ENCODE measurements around the gene STK38L.

- no peak for TF ChIP-seq NFIC (IDR thresholded peaks at IDR 0.05; ENCODE audit: low read depth, low read length)
- TF ChIP-seq, protein P1, sequence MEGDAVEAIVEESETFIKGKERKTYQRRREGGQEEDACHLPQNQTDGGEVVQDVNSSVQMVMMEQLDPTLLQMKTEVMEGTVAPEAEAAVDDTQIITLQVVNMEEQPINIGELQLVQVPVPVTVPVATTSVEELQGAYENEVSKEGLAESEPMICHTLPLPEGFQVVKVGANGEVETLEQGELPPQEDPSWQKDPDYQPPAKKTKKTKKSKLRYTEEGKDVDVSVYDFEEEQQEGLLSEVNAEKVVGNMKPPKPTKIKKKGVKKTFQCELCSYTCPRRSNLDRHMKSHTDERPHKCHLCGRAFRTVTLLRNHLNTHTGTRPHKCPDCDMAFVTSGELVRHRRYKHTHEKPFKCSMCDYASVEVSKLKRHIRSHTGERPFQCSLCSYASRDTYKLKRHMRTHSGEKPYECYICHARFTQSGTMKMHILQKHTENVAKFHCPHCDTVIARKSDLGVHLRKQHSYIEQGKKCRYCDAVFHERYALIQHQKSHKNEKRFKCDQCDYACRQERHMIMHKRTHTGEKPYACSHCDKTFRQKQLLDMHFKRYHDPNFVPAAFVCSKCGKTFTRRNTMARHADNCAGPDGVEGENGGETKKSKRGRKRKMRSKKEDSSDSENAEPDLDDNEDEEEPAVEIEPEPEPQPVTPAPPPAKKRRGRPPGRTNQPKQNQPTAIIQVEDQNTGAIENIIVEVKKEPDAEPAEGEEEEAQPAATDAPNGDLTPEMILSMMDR (IDR thresholded peaks at IDR 0.05 in 2 of 3, conservative IDR thresholded peaks at IDR 0.05 in 1 of 3; ENCODE audit: control insufficient read depth in 2 of 3, extremely low read depth in 1 of 3, insufficient read depth in 1 of 3, low read depth in 3 of 3, low read length in 3 of 3), result no peak
Observed at GRCh38 chr12:27284021-27284420, 39.9 kb downstream of the STK38L start.

Measured in GM12878 (cell line).